OCI-M1 (cell line): ENCODE results near the gene ALMS1.
"Not testable (repeated sequence)": the region's sequence is repeated elsewhere in the genome, so short reads cannot be mapped to it uniquely, and the experiment has no call there.

Source experiments
- DNase-seq: peaks from one replicate; lab custom pipeline; 2025; lab: John Stamatoyannopoulos, UW

Gene ALMS1

DNA sequence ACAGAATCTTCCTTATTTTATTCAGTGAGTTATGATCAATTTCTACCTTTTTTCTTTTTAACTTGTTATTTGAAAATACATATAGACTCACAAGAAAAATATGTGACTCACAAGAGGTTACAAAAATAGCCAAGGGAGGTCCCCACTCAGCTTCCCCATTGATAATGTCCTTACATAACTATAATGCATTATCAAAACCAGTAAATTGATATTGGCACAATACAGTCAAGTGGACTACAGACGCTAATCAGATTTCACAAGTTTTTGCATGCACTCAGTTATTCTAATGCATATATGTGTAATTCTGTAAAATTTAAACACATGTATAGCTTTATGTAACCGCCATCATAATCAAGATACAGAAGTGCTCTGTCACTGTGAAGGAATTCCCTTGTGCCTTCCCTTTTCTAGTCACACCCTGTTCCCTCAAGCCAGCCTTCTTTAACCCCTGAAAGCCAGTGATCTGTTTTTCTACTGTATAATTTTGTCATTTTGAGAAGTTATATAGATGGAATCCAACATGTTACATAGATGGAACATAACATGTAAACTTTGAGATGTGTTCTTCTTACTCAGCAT is 118.4 kb downstream of the ALMS1 start:
- DNase-seq = peak; percentile 68

DNA sequence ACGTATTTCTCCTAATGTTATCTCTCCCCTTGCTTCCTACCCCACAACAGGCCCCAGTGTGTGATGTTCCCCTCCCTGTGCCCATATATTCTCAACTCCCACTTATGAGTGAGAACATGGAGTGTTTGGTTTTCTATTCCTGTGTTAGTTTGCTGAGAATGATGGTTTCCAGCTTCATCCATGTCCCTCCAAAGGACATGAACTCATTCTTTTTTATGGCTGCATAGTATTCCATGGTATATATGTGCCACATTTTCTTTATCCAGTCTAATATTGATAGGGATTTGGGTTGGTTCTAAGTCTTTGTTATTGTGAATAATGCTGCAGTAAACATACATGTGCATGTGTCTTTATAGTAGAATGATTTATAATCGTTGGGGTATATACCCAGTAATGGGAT is 119.2 kb downstream of the ALMS1 start:
- not testable (repeated sequence) for DNase-seq

- not testable (repeated sequence) for DNase-seq
These were observed 124.8 kb downstream of the ALMS1 start for GRCh38 chr2:73510470-73510869.

DNA sequence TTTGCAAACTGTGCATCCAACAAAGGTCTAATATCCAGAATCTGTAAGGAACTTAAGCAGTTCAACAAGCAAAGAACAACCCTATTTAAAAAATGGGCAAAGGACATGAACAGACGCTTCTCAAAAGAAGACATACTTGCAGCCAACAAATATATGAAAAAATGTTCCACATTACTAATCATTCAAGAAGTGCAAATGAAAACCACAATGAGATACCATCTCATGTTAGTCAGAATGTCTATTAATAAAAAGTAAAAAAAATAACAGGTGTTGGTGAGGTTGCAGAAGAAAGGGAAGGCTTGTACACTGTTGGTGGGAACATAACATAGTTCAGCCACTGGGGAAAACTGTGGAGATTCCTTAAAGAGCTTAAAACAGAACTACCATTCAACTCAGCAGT is 130.4 kb downstream of the ALMS1 start:
- no peak for DNase-seq

DNA sequence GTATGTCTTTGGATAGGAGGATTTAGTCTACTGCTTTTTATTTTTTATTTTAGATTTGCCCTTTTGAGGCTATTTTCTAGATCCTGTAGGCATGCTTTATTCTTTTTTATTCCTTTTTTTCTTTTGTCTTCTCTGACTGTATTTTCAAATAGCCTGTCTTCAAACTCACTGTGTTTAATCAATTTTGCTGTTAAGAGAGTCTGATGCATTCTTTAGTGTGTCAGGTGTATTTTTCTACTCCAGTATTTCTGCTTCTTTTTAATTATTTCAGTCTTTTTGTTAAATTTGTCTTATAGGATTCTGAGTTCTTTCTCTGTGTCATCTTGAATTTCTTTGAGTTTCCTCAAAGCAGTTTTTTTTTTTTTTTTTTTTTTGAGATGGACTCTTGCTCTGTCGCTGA is 143.1 kb downstream of the ALMS1 start:
- DNase-seq = no peak

DNA sequence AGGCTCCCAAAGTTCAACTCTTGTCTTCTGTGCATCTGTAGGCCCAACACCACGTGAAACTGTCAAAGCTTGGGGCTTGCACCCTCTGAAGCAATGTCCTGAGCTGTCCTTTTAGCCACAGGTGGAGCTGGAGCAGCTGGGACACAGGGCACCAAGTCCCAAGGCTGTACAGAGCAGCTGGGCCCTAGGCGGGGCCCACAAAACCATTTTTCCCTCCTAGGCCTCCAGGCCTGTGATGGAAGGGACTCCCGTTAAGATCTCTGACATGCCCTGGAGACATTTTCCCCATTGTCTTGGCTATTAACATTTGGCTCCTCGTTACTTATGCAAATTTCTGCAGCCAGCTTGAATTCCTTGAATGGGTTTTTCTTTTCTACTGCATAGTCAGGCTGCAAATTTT is 145.1 kb downstream of the ALMS1 start:
- not testable (repeated sequence) for DNase-seq

- no peak for DNase-seq
These were observed 146.7 kb downstream of the ALMS1 start for GRCh38 chr2:73532381-73532780.

GRCh38 chr2:73536133-73536840 is 150.7 kb downstream of the ALMS1 start:
- no peak for DNase-seq

- DNase-seq = not testable (repeated sequence)
These were observed 175.2 kb downstream of the ALMS1 start for GRCh38 chr2:73560875-73561274.

- no peak for DNase-seq
These were observed 175.8 kb downstream of the ALMS1 start for GRCh38 chr2:73561422-73561821.

GRCh38 chr2:73564986-73565385 is 179.3 kb downstream of the ALMS1 start:
- DNase-seq = no peak

- no peak for DNase-seq
These were observed 180.7 kb downstream of the ALMS1 start for GRCh38 chr2:73566288-73566878.

DNA sequence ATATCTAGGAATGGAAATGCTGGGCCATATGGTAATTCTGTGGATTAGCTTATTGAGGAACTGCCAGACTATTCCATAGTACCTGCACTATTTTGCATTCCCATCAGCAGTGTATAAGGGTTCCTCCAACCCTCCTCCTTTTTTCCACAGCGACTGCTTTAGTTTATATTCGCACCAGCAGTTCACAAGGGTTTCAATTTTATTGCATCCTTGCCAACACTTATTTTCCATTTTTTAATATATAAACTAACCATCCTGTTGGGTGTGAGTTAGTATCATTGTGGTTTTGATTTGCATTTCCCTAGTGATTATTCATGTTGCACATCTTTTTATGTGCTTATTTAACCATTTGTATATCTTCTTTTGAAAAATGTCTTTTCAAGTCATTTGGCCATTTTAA is 189.6 kb downstream of the ALMS1 start:
- DNase-seq = no peak

DNA sequence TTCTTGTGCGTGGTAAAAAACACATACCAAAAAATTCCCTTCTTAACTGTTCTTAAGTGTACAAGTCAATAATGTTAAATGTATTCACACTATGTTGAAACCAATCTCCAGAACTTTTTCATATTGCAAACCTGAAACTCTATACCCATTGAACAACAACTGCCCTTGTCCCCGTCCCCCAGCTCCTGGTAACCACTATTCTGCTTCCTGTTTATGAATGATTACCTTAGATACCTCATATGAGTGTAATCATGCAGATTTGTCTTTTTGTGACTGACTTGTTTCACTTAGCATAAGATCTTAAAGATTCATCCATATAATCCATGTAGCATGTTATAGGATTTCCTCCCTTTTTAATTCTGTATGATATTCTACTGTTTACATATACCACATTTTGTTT is 196.7 kb downstream of the ALMS1 start:
- no peak for DNase-seq

DNA sequence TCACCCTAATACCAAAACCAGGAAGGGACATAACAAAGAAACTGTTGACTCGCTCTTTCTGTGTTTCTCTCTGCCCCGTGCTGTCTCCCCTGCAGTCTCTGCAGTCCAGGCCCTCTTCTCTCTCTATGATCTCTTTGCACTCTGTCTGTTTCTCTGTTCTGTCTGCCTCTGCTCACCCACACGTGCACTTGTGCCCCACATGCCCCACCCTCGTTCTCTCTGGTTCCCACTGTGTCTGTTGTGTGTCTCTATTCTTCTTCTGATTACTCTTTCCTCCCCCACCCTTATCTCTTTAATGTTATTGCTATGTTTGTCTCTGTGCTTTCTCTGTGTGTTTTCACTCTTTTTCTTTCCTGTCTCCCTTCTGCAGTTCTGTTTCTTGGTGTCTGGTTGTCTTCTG is 202.5 kb downstream of the ALMS1 start:
- peak; percentile 21 for DNase-seq

DNA sequence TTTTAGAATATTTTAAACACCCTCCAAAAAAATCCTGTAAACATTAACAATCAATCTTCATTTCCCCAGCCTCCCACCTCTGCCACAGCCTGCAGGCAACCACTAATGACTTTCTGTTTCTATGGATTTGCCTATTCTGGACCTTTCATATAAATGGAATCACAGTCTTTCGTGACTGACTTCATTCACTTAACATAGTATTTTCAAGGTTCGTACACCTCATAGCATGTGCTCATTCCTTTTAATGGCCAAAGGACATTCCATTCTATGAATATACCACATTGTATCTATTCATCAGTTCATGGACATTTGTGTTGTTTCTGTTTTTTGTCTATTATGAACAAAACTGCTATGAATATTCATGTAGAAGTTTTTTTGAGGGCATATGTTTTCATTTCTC is 208.0 kb downstream of the ALMS1 start:
- no peak for DNase-seq

DNA sequence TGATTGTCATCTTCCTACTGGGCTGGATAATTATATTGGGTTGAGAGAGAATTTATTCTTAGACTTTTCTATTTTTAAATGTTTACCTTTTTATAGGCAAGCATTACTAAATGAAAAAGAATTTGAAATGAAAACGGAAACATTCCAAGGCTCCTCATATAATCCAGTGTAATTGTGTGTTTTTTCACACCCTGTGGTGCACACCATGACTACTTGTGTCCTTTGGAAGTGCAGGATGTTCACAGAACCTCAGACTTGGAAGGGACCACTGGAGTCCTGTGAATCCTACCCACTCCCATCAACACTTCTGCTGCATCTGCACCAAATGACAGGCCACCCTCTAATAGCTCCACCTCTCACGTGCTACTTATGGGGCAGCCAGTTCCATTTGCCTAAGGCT is 208.6 kb downstream of the ALMS1 start:
- no peak for DNase-seq

GRCh38 chr2:73601780-73602179 is 216.1 kb downstream of the ALMS1 start:
- DNase-seq = no peak

DNA sequence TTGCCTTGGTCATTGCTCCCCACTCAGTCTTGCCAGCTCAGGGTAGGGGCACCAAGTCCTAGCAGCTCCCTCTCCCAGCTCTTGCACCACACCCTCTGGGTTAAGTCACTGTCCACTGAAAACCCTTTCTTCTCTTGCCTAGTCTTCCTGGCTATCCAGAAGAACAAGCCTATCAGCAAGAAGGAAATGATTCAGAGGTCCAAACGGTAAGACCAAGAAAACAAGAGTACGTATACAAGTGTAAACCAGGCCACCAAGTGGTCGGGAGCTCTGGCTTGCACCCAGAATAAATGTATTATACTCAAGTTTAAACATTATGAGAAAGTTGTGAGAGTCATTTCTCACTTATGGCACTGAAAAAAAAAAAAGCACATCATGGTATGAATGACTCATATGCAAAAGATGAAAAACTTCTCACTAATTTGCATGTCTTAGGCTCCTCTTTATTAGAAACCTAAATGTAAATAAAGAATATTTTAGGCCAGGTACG is 217.5 kb downstream of the ALMS1 start:
- not testable (repeated sequence) for DNase-seq

- DNase-seq = not testable (repeated sequence)
These were observed 219.0 kb downstream of the ALMS1 start for GRCh38 chr2:73604589-73604988.

DNA sequence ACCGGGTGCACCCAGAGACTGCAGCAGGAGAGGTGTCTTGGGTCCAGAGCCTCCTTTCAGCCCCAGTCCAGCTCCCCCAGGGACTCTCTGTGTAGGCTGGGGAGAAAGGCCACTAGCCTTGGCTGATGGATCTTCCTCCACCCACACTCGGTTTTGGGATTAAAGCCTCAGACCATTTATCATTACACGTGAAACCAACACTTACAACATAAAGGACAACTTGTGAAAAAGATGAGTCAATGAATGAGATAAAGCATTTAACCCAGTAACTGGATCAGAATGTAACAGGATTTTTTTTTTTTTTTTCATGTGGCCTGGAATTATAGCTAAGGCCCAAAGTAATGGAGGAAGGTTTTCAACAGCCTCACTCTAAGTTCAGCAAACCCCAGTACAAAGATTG is 224.5 kb downstream of the ALMS1 start:
- DNase-seq = no peak

DNA sequence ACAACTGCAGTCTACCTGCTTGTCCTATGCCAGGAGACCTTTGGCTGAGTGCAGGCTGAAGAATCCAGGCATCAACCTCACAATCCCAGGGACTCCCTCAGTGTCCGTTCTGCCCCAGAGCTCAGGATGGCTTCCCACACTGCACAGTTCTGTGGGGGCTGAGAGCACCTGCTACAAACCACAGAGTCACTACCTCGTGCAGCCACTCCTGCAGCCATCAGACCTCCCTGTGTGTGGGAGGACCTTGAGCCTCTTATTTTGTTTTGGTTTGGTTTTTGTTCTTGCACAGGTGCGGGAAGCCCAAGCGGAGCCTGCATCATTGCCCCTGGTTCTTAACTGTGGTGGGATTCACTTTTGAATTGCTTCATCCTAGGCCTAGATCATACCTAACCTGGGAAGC is 225.6 kb downstream of the ALMS1 start:
- DNase-seq = no peak

DNA sequence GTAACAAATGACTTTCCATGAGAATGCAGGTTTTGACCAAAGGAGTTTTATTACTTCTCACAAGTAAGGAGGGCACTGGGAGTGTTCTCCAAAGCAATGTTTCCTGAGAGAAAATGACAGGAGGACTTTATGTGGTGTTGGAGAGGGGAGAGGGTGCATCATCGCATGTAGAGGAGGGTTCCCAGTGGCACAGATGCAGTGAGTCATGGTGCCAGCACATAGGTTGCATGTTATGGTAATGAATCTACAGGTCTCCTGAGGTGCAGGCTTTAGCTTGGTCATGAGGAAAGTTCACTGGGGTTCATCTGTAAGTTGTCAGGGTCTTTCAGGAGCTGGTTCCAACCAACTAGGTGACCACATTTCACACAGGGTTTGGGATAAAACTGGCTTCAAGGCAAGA is 226.2 kb downstream of the ALMS1 start:
- DNase-seq = no peak
